Measurements from ENCODE around the gene METRN.
A peak's percentile ranks its signal among the peaks of the same experiment; 100 is the strongest.

METRN gene

GRCh38 chr16:725463-726187 is 10.7 kb downstream of the METRN start:
- no peak for DNase-seq

GRCh38 chr16:726188-726437 is 11.2 kb downstream of the METRN start:
- no peak for DNase-seq

GRCh38 chr16:726438-727290 is 11.7 kb downstream of the METRN start, which contains the start of the genes CCDC78 and HAGHL:
CCDC78 (minus strand) TSS chr16:726443; CDS start chr16:726367, 76 bp downstream.
HAGHL (plus strand) TSS chr16:727106; CDS start chr16:727510, 404 bp downstream.
- DNase-seq, result peak; percentile 33

GRCh38 chr16:727291-727977 is 12.5 kb downstream of the METRN start:
- DNase-seq, result no peak

- peak; percentile 56 for DNase-seq
Measured at GRCh38 chr16:728131-728889, 13.4 kb downstream of the METRN start.

- DNase-seq, result no peak
Measured at GRCh38 chr16:728890-729744, 14.2 kb downstream of the METRN start.

- no peak for DNase-seq
Measured at GRCh38 chr16:729768-730665, 15.1 kb downstream of the METRN start.

- no peak for DNase-seq
Measured at GRCh38 chr16:730666-731509, 16.0 kb downstream of the METRN start.

- no peak for DNase-seq
Measured at GRCh38 chr16:732332-732731, 17.4 kb downstream of the METRN start.

GRCh38 chr16:732936-733335 is 18.0 kb downstream of the METRN start:
- DNase-seq, result no peak

- DNase-seq, result peak; percentile 24
Measured at GRCh38 chr16:733382-734207, 18.7 kb downstream of the METRN start.

- DNase-seq, result peak; percentile 1
Measured at GRCh38 chr16:734208-734980, 19.5 kb downstream of the METRN start.

- no peak for DNase-seq
Measured at GRCh38 chr16:734981-735881, 20.3 kb downstream of the METRN start.

GRCh38 chr16:735982-736453 is 21.1 kb downstream of the METRN start:
- DNase-seq, result peak; percentile 88

GRCh38 chr16:736936-737481 is 22.1 kb downstream of the METRN start:
- DNase-seq, result no peak

Measured in stimulated activated CD4-positive, alpha-beta T cell treated with anti-CD3 and anti-CD28 coated beads, Interleukin-1b, Interleukin-23, amount 100 ng/mL, for 48 hours (primary cell).